Glomerular endothelial cell (primary cell): ENCODE results near the gene NUCB1. TPM values are rescaled to one million over a fixed set of nuclear protein-coding genes. Genes with fewer than 3 reads are reported as not detected.
"Not testable (repeated sequence)": the region's sequence is repeated elsewhere in the genome, so short reads cannot be mapped to it uniquely, and the experiment has no call there.

ENCODE experiments used
- DNase-seq: peaks from one replicate; pipeline ENCODE4 v3.0.0-alpha.2; 2011; ENCODE audit warnings: low read depth, low spot score; ENCODE audit errors: extremely low read depth
- total RNA-seq: library from RNA; depleted of rRNA; stranded (reverse); fragments of >200 nt; gene quantifications from 2 replicates; pipeline ENCODE4 v1.2.3, GENCODE V29; 2015

Gene NUCB1
- total RNA-seq, 1 donor from 2014 or later: 446 TPM

DNA sequence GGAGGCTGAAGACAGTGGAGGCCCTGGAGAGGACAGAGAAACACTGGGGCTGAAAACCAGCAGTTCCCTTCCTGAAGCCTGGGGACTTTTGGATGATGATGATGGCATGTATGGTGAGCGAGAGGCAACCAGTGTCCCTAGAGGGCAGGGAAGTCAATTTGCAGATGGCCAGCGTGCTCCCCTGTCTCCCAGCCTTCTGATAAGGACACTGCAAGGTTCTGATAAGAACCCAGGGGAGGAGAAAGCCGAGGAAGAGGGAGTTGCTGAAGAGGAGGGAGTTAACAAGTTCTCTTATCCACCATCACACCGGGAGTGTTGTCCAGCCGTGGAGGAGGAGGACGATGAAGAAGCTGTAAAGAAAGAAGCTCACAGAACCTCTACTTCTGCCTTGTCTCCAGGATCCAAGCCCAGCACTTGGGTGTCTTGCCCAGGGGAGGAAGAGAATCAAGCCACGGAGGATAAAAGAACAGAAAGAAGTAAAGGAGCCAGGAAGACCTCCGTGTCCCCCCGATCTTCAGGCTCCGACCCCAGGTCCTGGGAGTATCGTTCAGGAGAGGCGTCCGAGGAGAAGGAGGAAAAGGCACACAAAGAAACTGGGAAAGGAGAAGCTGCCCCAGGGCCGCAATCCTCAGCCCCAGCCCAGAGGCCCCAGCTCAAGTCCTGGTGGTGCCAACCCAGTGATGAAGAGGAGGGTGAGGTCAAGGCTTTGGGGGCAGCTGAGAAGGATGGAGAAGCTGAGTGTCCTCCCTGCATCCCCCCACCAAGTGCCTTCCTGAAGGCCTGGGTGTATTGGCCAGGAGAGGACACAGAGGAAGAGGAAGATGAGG lies 26.4 kb upstream of the NUCB1 start:
- DNase-seq: no peak

GRCh38 chr19:48874303-48875135 lies 25.6 kb upstream of the NUCB1 start:
- no peak for DNase-seq

GRCh38 chr19:48876043-48876981 lies 23.8 kb upstream of the NUCB1 start:
- DNase-seq: not testable (repeated sequence)

- no peak for DNase-seq
Measured at GRCh38 chr19:48877855-48878195, 22.3 kb upstream of the NUCB1 start.

DNA sequence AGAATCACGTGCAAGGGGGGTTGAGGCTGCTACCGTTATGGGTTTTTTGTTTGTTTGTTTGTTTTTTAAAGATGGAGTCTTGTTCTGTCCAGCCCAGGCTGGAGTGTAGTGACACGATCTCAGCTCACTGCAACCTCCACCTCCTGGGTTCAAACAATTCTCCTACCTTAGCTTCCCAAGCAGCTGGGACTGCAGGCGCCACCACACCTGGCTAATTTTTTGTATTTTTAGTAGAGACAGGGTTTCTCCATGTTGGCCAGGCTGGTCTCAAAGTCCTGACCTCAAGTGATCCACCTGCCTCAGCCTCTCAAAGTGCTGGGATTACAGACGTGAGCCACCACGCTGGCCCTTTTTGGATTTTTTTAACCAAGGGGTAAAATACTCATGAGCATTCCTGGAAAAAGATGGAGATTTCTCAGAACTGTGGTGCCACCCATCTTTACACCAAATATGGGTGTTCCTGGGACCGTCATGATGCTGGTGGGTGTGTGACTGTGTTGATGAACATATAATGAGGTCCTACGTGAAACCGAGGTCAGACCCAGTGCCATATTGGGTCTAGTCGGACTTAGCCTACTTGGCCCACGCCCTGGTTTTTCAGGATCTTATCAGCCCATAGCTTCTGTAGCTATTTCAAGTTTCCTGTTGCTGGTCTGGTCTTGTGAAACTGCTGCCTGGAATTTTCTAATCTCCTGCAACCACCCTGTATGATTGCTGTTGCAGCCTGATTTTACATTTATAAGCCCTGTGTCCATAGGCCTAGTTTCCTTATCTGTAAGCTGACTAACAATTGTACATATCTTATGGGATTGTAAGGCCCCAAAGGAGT lies 21.7 kb upstream of the NUCB1 start:
- no peak for DNase-seq

DNA sequence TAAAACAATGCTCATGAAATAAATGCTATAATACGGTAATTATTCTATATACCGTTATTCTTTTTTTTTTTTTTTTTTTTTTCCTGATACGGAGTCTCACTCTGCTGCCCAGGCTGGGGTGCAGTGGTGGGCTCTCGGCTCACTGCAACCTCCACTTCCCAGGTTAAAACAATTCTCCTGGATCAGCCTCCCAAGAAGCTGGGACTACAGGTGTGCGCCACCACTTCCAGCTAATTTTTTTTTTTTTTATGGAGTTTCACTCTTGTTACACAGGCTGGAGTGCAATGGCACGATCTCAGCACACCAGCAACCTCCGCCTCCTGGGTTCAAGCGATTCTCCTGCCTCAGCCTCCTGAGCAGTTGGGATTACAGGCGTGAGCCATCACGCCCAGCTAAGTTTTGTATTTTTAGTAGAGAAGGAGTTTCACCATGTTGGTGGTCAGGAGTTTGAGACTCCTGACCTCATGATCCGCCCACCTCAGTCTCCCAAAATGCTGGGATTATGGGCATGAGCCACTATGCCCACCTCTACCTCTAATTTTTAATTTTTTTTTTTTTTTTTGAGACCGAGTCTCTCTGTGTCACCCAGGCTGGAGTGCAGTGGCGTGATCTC lies 21.0 kb upstream of the NUCB1 start:
- no peak for DNase-seq

- not testable (repeated sequence) for DNase-seq
Measured at GRCh38 chr19:48879696-48880095, 20.4 kb upstream of the NUCB1 start.

GRCh38 chr19:48881741-48882657 lies 18.1 kb upstream of the NUCB1 start:
- no peak for DNase-seq

DNA sequence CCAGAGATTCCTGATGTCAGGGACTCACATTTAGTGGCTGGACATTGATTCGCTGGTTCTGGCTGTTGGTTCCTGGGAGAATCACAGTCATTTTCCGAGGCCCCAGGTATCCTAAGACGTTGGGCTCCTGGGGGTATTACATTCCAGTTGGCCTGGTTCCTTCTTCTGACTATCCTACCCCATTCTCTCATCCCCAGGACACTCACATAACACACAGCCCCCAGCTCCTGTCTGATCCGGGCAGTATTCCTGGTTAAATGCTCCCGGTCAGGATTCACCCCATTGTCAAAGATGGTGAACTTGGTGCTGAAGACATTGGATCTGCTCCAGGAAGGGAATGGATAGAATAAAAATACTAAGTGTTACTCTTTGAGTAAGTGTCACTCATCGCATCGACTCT lies 16.4 kb upstream of the NUCB1 start:
- no peak for DNase-seq

GRCh38 chr19:48887861-48888612 lies 12.1 kb upstream of the NUCB1 start:
- no peak for DNase-seq

- not testable (repeated sequence) for DNase-seq
Measured at GRCh38 chr19:48889496-48889895, 10.6 kb upstream of the NUCB1 start.

GRCh38 chr19:48890551-48890950 lies 9.6 kb upstream of the NUCB1 start:
- no peak for DNase-seq

- no peak for DNase-seq
Measured at GRCh38 chr19:48895226-48895625, 4.9 kb upstream of the NUCB1 start.

GRCh38 chr19:48896191-48896720 lies 3.9 kb upstream of the NUCB1 start:
- no peak for DNase-seq

DNA sequence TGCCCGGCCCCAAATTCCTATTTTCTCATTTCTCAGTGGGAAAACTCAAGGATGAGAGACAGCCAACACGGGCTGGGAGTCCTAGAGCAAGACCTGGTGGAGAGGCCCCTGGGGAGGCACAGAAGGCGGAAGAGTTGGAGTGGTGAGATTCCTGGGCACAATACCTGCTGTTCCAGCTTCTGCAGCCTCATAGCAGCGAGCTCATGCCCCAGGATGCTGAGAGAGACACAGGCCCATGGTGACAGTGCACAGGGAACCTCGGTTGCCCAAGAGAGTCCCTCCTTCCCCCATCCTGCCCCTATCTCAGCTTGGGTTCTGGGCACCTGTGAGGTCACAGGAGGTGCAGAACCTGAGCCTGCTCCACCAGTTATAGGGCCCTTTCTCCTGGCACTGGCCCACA lies 2.9 kb upstream of the NUCB1 start:
- DNase-seq: no peak

- DNase-seq: not testable (repeated sequence)
Measured at GRCh38 chr19:48899386-48899749, 744 bp upstream of the NUCB1 start.
